ENCODE data around the gene SIMC1.

The SIMC1 gene

GRCh38 chr5:176317534-176318374 is 79.5 kb downstream of the SIMC1 start:
- no peak for DNase-seq (ENCODE audit: low spot score)

- DNase-seq (ENCODE audit: low spot score), result peak; percentile 35
These were observed 81.8 kb downstream of the SIMC1 start for GRCh38 chr5:176319827-176320554.

- no peak for DNase-seq (ENCODE audit: low spot score)
These were observed 82.4 kb downstream of the SIMC1 start for GRCh38 chr5:176320577-176320976.

- DNase-seq (ENCODE audit: low spot score), result no peak
These were observed 96.0 kb downstream of the SIMC1 start for GRCh38 chr5:176334031-176334770.

GRCh38 chr5:176337913-176338312 is 99.7 kb downstream of the SIMC1 start:
- DNase-seq (ENCODE audit: low spot score), result no peak

GRCh38 chr5:176339304-176339703 is 101.1 kb downstream of the SIMC1 start:
- no peak for DNase-seq (ENCODE audit: low spot score)

GRCh38 chr5:176341325-176342157 is 103.3 kb downstream of the SIMC1 start:
- DNase-seq (ENCODE audit: low spot score), result no peak

- DNase-seq (ENCODE audit: low spot score), result no peak
These were observed 103.9 kb downstream of the SIMC1 start for GRCh38 chr5:176342158-176342483.

GRCh38 chr5:176342766-176343458 is 104.7 kb downstream of the SIMC1 start:
- DNase-seq (ENCODE audit: low spot score), result no peak

GRCh38 chr5:176350416-176350815 is 112.2 kb downstream of the SIMC1 start:
- no peak for DNase-seq (ENCODE audit: low spot score)

GRCh38 chr5:176352116-176352878 is 114.1 kb downstream of the SIMC1 start:
- DNase-seq (ENCODE audit: low spot score), result no peak

GRCh38 chr5:176353533-176353932 is 115.3 kb downstream of the SIMC1 start:
- DNase-seq (ENCODE audit: low spot score), result no peak

- DNase-seq (ENCODE audit: low spot score), result no peak
These were observed 117.4 kb downstream of the SIMC1 start for GRCh38 chr5:176355400-176356178.

GRCh38 chr5:176356179-176356566 is 117.9 kb downstream of the SIMC1 start:
- no peak for DNase-seq (ENCODE audit: low spot score)

GRCh38 chr5:176359658-176360057 is 121.4 kb downstream of the SIMC1 start:
- DNase-seq (ENCODE audit: low spot score), result peak; percentile 37

- DNase-seq (ENCODE audit: low spot score), result no peak
These were observed 122.7 kb downstream of the SIMC1 start for GRCh38 chr5:176360894-176361436.

- peak; percentile 94 for DNase-seq (ENCODE audit: low spot score)
These were observed 123.4 kb downstream of the SIMC1 start, which contains the start of gene KIAA1191 for GRCh38 chr5:176361437-176362232. Gene KIAA1191 (minus strand): TSS chr5:176361764. CDS start chr5:176359508, 2,256 bp downstream.

- DNase-seq (ENCODE audit: low spot score), result no peak
These were observed 123.9 kb downstream of the SIMC1 start for GRCh38 chr5:176362233-176362490.
